GM13976 (cell line): Measurements from ENCODE around the gene ADCK1.
"Not testable (repeated sequence)": the region's sequence is repeated elsewhere in the genome, so short reads cannot be mapped to it uniquely, and the experiment has no call there.

Experiments used
- DNase-seq: peaks from one replicate; pipeline ENCODE4 v3.0.0; 2012; ENCODE audit warnings: low spot score
- in situ Hi-C: fragments of 300-500 bp; cut with MboI; formaldehyde crosslinking; loops from one replicate; pipeline ENCODE4 v1.12.0; 2022; ENCODE audit warnings: low sequenced_read_pairs, mixed read lengths, inconsistent platforms; ENCODE audit not compliant: unreplicated experiment
- TF ChIP-seq, protein P1 (sequence below): IDR thresholded peaks from 2 replicates; pipeline ENCODE4 v1.5.1; 2012; ENCODE audit warnings: borderline replicate concordance, mild to moderate bottlenecking; ENCODE audit not compliant: insufficient read depth; ENCODE audit errors: extremely low read depth, missing control alignments, control extremely low read depth

Gene ADCK1

GRCh38 chr14:77911356-77911755 is 111.4 kb downstream of the ADCK1 start:
- in situ Hi-C loops, result no loop called here
- DNase-seq, result no peak
- TF ChIP-seq, protein P1, sequence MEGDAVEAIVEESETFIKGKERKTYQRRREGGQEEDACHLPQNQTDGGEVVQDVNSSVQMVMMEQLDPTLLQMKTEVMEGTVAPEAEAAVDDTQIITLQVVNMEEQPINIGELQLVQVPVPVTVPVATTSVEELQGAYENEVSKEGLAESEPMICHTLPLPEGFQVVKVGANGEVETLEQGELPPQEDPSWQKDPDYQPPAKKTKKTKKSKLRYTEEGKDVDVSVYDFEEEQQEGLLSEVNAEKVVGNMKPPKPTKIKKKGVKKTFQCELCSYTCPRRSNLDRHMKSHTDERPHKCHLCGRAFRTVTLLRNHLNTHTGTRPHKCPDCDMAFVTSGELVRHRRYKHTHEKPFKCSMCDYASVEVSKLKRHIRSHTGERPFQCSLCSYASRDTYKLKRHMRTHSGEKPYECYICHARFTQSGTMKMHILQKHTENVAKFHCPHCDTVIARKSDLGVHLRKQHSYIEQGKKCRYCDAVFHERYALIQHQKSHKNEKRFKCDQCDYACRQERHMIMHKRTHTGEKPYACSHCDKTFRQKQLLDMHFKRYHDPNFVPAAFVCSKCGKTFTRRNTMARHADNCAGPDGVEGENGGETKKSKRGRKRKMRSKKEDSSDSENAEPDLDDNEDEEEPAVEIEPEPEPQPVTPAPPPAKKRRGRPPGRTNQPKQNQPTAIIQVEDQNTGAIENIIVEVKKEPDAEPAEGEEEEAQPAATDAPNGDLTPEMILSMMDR, result no peak

GRCh38 chr14:77912754-77913556 is 113.0 kb downstream of the ADCK1 start:
- no peak for DNase-seq
- TF ChIP-seq, protein P1, result no peak
- in situ Hi-C loops, result no loop called here

DNA sequence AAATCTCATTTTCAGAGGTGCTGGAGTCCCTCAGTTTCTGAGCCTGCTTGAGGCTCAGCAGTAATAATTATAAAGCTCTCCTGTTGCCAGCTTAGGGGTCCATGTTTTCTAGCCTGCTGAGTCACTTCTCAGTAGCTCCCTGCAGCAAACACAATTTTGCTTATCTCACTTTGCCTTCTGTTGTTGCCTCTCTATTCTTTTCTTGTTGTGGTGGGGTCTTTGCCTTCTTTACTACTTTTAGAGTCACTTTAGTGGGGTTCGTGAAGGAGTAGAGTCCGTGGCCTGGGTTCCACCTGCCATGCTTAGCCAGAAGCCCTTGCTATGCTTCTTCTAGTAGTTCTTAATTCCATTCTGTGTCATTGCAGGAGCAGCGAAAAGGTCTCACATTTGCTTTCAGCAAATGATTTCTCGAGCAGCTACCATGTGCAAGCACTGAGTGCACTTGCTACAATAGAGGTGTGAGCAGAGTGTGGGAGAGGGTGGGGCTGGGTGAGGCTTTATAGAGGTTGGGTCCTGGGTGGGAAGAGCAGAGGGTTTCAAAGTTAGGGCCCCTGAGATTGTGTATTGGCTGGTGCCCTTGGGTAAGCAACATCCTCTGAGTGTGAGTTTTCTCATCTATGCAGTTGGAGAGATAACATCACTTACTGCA is 114.3 kb downstream of the ADCK1 start:
- TF ChIP-seq, protein P1, result no peak
- in situ Hi-C loops, result no loop called here
- no peak for DNase-seq

DNA sequence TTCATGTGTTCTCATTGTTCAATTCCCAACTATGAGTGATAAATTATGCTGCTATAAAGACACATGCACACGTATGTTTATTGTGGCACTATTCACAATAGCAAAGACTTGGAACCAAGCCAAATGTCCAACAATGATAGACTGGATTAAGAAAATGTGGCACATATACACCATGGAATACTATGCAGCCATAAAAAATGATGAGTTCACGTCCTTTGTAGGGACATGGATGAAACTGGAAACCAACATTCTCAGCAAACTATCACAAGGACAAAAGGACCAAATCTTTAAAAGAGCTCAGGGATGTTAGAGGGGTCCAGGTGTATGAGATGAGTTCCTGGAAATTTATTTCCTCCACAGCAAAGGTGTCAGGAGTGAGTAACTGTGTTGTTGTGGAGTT is 115.5 kb downstream of the ADCK1 start:
- in situ Hi-C loops, result not testable (repeated sequence)

DNA sequence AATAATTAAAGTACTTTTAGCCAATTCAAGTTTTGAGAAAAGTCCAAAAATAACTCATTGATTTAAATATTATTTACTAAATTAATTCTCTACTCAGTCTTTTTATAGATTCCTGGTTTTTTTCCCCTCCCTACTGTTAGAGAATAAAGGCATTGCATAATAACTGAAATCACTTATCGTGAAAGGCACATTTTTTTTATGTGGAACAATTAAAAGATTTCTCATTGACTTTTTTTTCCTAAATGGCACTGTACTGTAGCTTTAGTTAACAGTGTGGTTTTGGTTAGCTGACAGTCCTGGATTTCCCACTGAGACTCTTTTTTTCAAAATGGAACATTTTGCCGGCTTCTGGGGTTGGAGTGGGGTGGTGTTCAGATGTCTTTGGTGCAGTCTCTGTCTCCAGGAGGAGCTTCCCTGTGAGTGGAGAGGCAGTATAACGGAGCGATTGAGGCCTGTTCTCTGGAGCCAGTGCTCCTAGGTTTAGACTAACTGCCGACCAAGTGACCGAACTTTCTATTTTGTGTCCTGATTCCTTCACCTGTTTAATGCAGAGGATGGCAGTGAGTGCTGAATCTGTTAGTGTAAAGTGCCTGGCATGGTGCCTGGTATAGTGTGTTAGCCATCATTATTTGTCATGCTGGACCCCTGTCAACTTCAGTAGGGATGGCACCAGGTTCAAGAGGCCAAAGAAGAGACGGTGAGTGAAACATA is 117.7 kb downstream of the ADCK1 start:
- no peak for DNase-seq
- TF ChIP-seq, protein P1, result no peak
- in situ Hi-C loops, result no loop called here

More for the DNA sequence above, 115.5 kb downstream of the ADCK1 start:
- not testable (repeated sequence) for DNase-seq

GRCh38 chr14:77918448-77918847 is 118.5 kb downstream of the ADCK1 start:
- in situ Hi-C loops, result no loop called here
- DNase-seq, result no peak
- TF ChIP-seq, protein P1, result no peak

GRCh38 chr14:77920312-77920711 is 120.4 kb downstream of the ADCK1 start:
- TF ChIP-seq, protein P1, result no peak
- in situ Hi-C loops, result no loop called here
- DNase-seq, result no peak
